IMR-90 (cell line): ENCODE results near the gene TEX264.

Source experiments
- BHLHE40 ChIP-seq: fragments of 150-350 bp; IDR thresholded peaks from 2 replicates; pipeline ENCODE4 v1.6.1; 2016; ENCODE audit warnings: mild to moderate bottlenecking, low read depth, low read length
- CEBPB ChIP-seq: IDR thresholded peaks from 2 replicates; pipeline ENCODE4 v1.6.1; 2012; ENCODE audit warnings: low read depth, low read length, improper control_type of control experiment
- CHD1 ChIP-seq: IDR thresholded peaks from 2 replicates; pipeline ENCODE4 v1.6.1; 2012; ENCODE audit warnings: low read depth, low read length, improper control_type of control experiment
- FOS ChIP-seq: fragments of 150-350 bp; IDR thresholded peaks from 2 replicates; pipeline ENCODE4 v1.6.1; 2016; ENCODE audit warnings: low read depth, low read length
- MAFK ChIP-seq: IDR thresholded peaks from 2 replicates; pipeline ENCODE4 v1.6.1; 2012; ENCODE audit warnings: low read depth, low read length, improper control_type of control experiment
- MXI1 ChIP-seq: IDR thresholded peaks from 2 replicates; pipeline ENCODE4 v1.6.1; 2012; ENCODE audit warnings: low read depth, mild to moderate bottlenecking, low read length, moderate library complexity, borderline replicate concordance
- POLR2A ChIP-seq: IDR thresholded peaks from 2 replicates; pipeline ENCODE4 v1.6.1; 2012; ENCODE audit warnings: mild to moderate bottlenecking, low read depth, low read length
- RAD21 ChIP-seq: IDR thresholded peaks from 2 replicates; pipeline ENCODE4 v1.6.1; 2012; ENCODE audit warnings: low read length, improper control_type of control experiment
- RCOR1 ChIP-seq: IDR thresholded peaks from 2 replicates; pipeline ENCODE4 v1.6.1; 2012; ENCODE audit warnings: mild to moderate bottlenecking, low read length, improper control_type of control experiment; ENCODE audit not compliant: insufficient replicate concordance
- RFX5 ChIP-seq: IDR thresholded peaks from 2 replicates; pipeline ENCODE4 v1.8.0; 2012; ENCODE audit warnings: low read depth, mild to moderate bottlenecking, low read length, moderate library complexity
- SMC3 ChIP-seq: fragments of 150-350 bp; IDR thresholded peaks from 2 replicates; pipeline ENCODE4 v1.6.1; 2016; ENCODE audit warnings: low read depth, mild to moderate bottlenecking, antibody characterized with exemption, low read length, moderate library complexity
- TF ChIP-seq, protein P1 (sequence below): conservative IDR thresholded peaks from 2 replicates; pipeline ENCODE4 v1.5.1; 2012; ENCODE audit warnings: mild to moderate bottlenecking, low read depth, low read length, improper control_type of control experiment
- TF ChIP-seq, protein P2 (sequence below): fragments of 150-350 bp; IDR thresholded peaks from 2 replicates; pipeline ENCODE4 v1.6.1; 2017; ENCODE audit warnings: mild to moderate bottlenecking, antibody characterized with exemption, low read length, low read depth

- TF ChIP-seq, protein P1, sequence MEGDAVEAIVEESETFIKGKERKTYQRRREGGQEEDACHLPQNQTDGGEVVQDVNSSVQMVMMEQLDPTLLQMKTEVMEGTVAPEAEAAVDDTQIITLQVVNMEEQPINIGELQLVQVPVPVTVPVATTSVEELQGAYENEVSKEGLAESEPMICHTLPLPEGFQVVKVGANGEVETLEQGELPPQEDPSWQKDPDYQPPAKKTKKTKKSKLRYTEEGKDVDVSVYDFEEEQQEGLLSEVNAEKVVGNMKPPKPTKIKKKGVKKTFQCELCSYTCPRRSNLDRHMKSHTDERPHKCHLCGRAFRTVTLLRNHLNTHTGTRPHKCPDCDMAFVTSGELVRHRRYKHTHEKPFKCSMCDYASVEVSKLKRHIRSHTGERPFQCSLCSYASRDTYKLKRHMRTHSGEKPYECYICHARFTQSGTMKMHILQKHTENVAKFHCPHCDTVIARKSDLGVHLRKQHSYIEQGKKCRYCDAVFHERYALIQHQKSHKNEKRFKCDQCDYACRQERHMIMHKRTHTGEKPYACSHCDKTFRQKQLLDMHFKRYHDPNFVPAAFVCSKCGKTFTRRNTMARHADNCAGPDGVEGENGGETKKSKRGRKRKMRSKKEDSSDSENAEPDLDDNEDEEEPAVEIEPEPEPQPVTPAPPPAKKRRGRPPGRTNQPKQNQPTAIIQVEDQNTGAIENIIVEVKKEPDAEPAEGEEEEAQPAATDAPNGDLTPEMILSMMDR = no peak
- no peak for TF ChIP-seq POLR2A
- TF ChIP-seq CEBPB = no peak
- TF ChIP-seq SMC3 = no peak
- no peak for TF ChIP-seq BHLHE40
- TF ChIP-seq RAD21 = no peak
- TF ChIP-seq MAFK = no peak
- no peak for TF ChIP-seq RCOR1
- no peak for TF ChIP-seq MXI1
- no peak for TF ChIP-seq RFX5
- no peak for TF ChIP-seq CHD1
- TF ChIP-seq FOS = no peak
- TF ChIP-seq, protein P2, sequence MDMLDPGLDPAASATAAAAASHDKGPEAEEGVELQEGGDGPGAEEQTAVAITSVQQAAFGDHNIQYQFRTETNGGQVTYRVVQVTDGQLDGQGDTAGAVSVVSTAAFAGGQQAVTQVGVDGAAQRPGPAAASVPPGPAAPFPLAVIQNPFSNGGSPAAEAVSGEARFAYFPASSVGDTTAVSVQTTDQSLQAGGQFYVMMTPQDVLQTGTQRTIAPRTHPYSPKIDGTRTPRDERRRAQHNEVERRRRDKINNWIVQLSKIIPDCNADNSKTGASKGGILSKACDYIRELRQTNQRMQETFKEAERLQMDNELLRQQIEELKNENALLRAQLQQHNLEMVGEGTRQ = no peak
Observed at GRCh38 chr3:51717947-51718346, 46.9 kb downstream of the TEX264 start.
